NB4 (cell line): ENCODE data around the gene CHRM4.

Source experiments
- DNase-seq: peaks from one replicate; pipeline ENCODE4 v3.0.0; 2010; ENCODE audit warnings: low read depth
- H3K4me3 ChIP-seq: one replicate; pipeline ENCODE4 v1.5.1; 2011; ENCODE audit warnings: mild to moderate bottlenecking, low read depth, low read length, moderate library complexity
- MYC ChIP-seq: IDR thresholded peaks from 2 replicates; pipeline ENCODE4 v1.6.1; 2011; ENCODE audit warnings: low read depth, low read length
- POLR2A ChIP-seq: IDR thresholded peaks from 2 replicates; pipeline ENCODE4 v1.6.1; 2011; ENCODE audit warnings: mild to moderate bottlenecking; ENCODE audit not compliant: insufficient read length; ENCODE audit errors: extremely low read depth
- TF ChIP-seq, protein P1 (sequence below): IDR thresholded peaks from 2 replicates; pipeline ENCODE4 v1.6.1; 2011; ENCODE audit warnings: low read depth, low read length
- TF ChIP-seq, protein P2 (sequence below): IDR thresholded peaks from one replicate; pipeline ENCODE4 v1.5.1; 2012; ENCODE audit warnings: low read depth, low read length

Gene CHRM4

DNA sequence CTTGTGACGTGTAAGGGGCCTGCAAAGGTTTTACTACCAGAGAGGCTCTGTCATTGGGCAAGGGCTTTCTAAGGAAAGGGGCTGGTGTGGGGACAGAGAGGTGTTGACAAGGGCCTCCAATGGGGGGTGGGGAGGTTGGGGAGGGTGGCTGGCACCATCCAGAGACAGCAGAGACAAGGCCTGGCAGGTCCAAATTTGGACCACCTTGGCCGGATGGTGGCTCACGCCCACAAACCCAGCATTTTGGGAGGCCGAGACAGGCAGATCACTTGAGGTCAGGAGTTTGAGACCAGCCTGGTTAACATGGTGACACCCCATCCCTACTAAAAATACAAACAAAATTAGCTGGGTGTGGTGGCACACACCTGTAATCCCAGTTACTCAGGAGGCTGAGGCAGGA lies 2.2 kb upstream of the CHRM4 start:
- H3K4me3 ChIP-seq: no peak overlapping the region
- DNase-seq: no peak
- TF ChIP-seq, protein P1, sequence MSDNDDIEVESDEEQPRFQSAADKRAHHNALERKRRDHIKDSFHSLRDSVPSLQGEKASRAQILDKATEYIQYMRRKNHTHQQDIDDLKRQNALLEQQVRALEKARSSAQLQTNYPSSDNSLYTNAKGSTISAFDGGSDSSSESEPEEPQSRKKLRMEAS: no peak
- TF ChIP-seq MYC (no peak), POLR2A (no peak)
- TF ChIP-seq, protein P2, sequence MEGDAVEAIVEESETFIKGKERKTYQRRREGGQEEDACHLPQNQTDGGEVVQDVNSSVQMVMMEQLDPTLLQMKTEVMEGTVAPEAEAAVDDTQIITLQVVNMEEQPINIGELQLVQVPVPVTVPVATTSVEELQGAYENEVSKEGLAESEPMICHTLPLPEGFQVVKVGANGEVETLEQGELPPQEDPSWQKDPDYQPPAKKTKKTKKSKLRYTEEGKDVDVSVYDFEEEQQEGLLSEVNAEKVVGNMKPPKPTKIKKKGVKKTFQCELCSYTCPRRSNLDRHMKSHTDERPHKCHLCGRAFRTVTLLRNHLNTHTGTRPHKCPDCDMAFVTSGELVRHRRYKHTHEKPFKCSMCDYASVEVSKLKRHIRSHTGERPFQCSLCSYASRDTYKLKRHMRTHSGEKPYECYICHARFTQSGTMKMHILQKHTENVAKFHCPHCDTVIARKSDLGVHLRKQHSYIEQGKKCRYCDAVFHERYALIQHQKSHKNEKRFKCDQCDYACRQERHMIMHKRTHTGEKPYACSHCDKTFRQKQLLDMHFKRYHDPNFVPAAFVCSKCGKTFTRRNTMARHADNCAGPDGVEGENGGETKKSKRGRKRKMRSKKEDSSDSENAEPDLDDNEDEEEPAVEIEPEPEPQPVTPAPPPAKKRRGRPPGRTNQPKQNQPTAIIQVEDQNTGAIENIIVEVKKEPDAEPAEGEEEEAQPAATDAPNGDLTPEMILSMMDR: no peak

DNA sequence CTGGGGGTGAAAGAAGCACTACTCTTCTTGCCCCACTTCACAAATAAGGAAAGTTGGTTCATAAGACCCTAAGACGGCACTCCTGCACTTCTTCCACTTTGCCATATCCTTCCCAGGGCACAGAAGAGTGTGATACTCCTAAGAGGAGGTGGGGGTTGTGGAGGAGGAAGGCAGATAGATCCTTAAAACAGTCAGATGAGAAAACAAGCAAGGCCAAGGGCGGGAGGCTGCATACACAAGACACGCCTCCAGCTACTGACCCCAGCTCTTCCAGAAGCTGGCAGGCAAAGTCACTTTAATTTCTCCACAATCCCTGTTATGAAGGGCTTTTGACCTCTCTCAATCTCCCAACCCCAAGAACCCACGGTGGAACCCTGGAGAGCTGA lies 1.6 kb upstream of the CHRM4 start:
- H3K4me3 ChIP-seq: peak overlapping the region; percentile 50
- no peak for TF ChIP-seq MYC
- TF ChIP-seq, protein P1: no peak
- TF ChIP-seq, protein P2: no peak
- TF ChIP-seq POLR2A: no peak

DNA sequence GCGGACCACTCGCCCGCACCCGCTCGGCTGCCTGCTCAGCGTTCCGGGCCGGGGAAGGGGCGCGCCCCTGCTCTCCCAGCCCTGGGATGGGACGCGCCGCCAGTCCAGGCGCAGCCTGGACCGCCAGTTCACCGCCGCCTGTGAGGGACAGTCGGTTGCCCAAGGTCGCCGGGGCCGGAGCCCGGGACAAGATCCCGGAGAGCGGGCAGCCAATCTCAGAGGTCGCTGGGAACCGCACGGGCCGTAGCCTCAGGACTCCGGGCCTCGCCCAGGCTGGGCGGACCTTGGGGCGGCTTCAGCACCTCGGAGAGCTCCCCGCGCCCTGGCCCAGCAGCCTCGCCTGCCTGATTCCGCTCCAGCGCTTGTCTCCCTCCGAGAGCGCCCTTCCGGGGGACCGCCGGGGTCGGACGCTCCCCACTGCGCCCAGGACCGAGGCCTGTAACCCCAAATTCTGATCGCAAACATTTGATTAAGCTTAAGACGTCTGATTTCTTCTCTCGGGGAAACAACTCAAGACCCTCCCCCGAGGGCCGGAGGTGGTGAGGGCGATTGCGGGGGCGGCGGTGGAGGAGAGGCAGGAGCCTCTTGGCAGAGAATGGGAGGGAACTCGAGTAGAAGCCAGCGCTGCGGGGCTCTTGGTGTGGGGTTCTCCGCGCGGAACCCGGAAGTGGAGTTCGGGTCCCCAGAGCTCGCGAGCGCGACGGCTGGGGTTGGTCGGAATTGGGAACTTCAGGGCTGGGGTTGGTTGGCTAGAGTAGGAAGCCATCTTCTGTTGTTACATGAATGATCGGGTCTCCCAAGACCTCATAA lies 1.1 kb upstream of the CHRM4 start:
- H3K4me3 ChIP-seq: peak overlapping the region; percentile 50
- no peak for TF ChIP-seq MYC
- TF ChIP-seq, protein P1: peak; percentile 70; the same call in 1 of the 2 replicates
- DNase-seq: peak; percentile 89

More for the DNA sequence above, 1.6 kb upstream of the CHRM4 start:
- DNase-seq: no peak

DNA sequence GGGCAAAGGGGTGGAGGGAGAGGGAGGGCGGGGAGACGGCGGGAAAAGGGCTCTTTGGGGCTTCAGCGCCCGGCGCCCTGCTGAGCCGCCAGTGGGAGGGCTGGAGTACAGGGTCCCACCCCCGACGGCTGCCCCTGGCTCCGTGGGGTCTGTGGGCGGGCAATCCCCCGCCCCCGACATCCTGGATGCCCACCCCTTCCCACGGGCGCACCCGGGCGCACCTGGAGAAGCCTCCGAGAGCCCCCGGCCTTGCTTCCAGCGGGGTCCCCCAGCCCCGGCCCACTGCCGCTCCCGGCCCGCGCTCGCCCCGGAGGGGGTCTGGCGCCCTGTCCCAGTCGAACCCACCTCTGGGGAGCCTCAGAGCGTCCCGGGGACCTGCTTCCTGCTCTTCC lies 394 bp downstream of the CHRM4 start:
- no peak overlapping the region for H3K4me3 ChIP-seq
- DNase-seq: no peak
- TF ChIP-seq MYC: no peak
- TF ChIP-seq POLR2A: no peak
- TF ChIP-seq, protein P2: no peak
- TF ChIP-seq, protein P1: no peak

DNA sequence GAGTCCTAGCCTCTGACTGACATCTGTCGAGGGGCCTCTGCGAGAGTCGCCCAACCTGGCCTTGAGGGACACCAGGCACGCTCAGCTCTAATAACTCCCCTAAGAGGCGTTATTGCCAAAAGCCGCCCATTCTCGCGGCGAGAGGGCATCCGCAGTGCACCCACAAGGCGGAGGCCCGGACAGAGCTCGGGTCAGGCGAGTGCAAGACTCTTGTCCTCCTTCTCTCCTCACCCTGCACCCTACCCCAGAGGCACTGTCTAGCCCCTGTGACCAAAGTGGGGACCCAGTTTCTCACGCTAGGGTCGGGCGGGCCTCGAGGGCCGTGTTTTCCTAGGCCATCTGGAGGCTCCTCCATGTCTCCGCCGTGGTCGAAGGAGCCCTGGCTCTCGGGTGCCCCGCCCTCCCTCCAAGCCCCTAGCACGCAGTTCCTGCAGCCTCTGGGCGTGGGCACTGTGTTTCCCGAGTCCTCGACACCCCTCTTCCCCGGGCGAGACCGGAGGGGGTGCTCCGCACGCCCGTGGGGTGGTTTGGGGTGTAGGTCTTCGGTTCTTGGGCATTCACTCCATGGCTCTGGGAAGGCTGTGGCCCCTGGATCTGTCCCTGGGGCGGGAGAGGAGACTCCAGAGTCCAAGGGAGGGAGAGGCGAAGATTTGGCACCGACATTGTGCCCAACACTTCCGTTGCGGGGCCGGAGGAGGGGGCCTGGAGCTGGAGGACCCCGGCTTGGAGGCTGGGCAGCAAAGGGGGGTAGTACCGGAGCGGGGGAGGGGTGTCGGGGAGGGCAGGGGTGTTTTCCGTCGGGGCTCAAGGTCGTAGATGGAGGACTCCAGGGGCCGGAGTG lies 1.0 kb downstream of the CHRM4 start:
- no peak overlapping the region for H3K4me3 ChIP-seq
- TF ChIP-seq, protein P1: no peak
- TF ChIP-seq, protein P2: no peak
- TF ChIP-seq POLR2A (no peak), MYC (no peak)
- DNase-seq: peak; percentile 41
